H9 (cell line): ENCODE data around the gene ARPIN. TPM values are rescaled to one million over a fixed set of nuclear protein-coding genes. Genes with fewer than 3 reads are reported as not detected.

Source experiments
- DNase-seq: peaks from one replicate; pipeline ENCODE4 v3.0.0-alpha.2; 2017
- H2AFZ ChIP-seq: one replicate; pipeline ENCODE4 v1.6.1; 2013; ENCODE audit warnings: mild to moderate bottlenecking, low read length, control low read depth, moderate library complexity
- H2AK5ac ChIP-seq: 2 replicates; pipeline ENCODE4 v1.6.1; 2013; ENCODE audit warnings: low read length, control low read depth, mixed read lengths; ENCODE audit not compliant: insufficient read length
- H2BK120ac ChIP-seq: one replicate; pipeline ENCODE4 v1.6.1; 2013; ENCODE audit warnings: low read depth, mild to moderate bottlenecking, low read length, control low read depth, inconsistent platforms; ENCODE audit not compliant: poor library complexity, severe bottlenecking
- H2BK12ac ChIP-seq: 2 replicates; pipeline ENCODE4 v1.6.1; 2013; ENCODE audit warnings: low read length, control low read depth, mixed read lengths, low read depth; ENCODE audit not compliant: insufficient read length
- H2BK15ac ChIP-seq: 2 replicates; pipeline ENCODE4 v1.6.1; 2013; ENCODE audit warnings: low read depth, low read length, control low read depth
- H2BK20ac ChIP-seq: one replicate; pipeline ENCODE4 v1.6.1; 2013; ENCODE audit warnings: low read depth, mild to moderate bottlenecking, low read length, control low read depth, inconsistent platforms; ENCODE audit not compliant: poor library complexity, severe bottlenecking
- H2BK5ac ChIP-seq: 2 replicates; pipeline ENCODE4 v1.6.1; 2013; ENCODE audit warnings: low read length, control low read depth, mixed read lengths; ENCODE audit not compliant: insufficient read length
- H3K14ac ChIP-seq: 2 replicates; pipeline ENCODE4 v1.6.1; 2013; ENCODE audit warnings: low read length, control low read depth; ENCODE audit not compliant: insufficient read depth
- H3K18ac ChIP-seq: 2 replicates; pipeline ENCODE4 v1.6.1; 2013; ENCODE audit warnings: low read depth, mild to moderate bottlenecking, mixed read lengths, low read length, control low read depth; ENCODE audit not compliant: insufficient read length
- H3K23ac ChIP-seq: 2 replicates; pipeline ENCODE4 v1.6.1; 2013; ENCODE audit warnings: low read length, control low read depth, mixed read lengths, low read depth; ENCODE audit not compliant: insufficient read length
- H3K23me2 ChIP-seq: 2 replicates; pipeline ENCODE4 v1.6.1; 2013; ENCODE audit warnings: low read depth, mild to moderate bottlenecking, mixed read lengths, low read length, control low read depth; ENCODE audit not compliant: insufficient read length, poor library complexity, severe bottlenecking
- H3K27ac ChIP-seq: 2 replicates; pipeline ENCODE4 v1.5.1; 2013; ENCODE audit warnings: low read length, control low read depth, mixed read lengths, low read depth; ENCODE audit not compliant: insufficient read length
- H3K27me3 ChIP-seq: 2 replicates; pipeline ENCODE4 v1.6.1; 2013; ENCODE audit warnings: low read length, control low read depth, inconsistent platforms; ENCODE audit not compliant: insufficient read depth
- H3K4ac ChIP-seq: 2 replicates; pipeline ENCODE4 v1.6.1; 2013; ENCODE audit warnings: low read depth, mild to moderate bottlenecking, control low read depth, inconsistent platforms, low read length, moderate library complexity
- H3K4me1 ChIP-seq: 2 replicates; pipeline ENCODE4 v1.6.1; 2013; ENCODE audit warnings: low read length, control low read depth, inconsistent platforms; ENCODE audit not compliant: insufficient read depth
- H3K4me2 ChIP-seq: 2 replicates; pipeline ENCODE4 v1.6.1; 2013; ENCODE audit warnings: low read length, control low read depth, mixed read lengths; ENCODE audit not compliant: insufficient read length, insufficient read depth
- H3K56ac ChIP-seq: 2 replicates; pipeline ENCODE4 v1.6.1; 2013; ENCODE audit warnings: low read depth, mild to moderate bottlenecking, mixed read lengths, low read length, control low read depth; ENCODE audit not compliant: insufficient read length
- H3K79me1 ChIP-seq: 2 replicates; pipeline ENCODE4 v1.6.1; 2013; ENCODE audit warnings: low read depth, mild to moderate bottlenecking, moderate library complexity, low read length, control low read depth, inconsistent platforms; ENCODE audit not compliant: insufficient read depth, poor library complexity, severe bottlenecking
- H3K79me2 ChIP-seq: 2 replicates; pipeline ENCODE4 v1.6.1; 2013; ENCODE audit warnings: low read length, control low read depth, inconsistent platforms; ENCODE audit not compliant: insufficient read depth
- H3K9ac ChIP-seq: 2 replicates; pipeline ENCODE4 v1.6.1; 2013; ENCODE audit warnings: low read length, control low read depth, mixed read lengths; ENCODE audit not compliant: insufficient read length; ENCODE audit errors: extremely low read depth
- H3K9me3 ChIP-seq: one replicate; pipeline ENCODE4 v1.6.1; 2013; ENCODE audit warnings: low read depth, low read length, inconsistent platforms; ENCODE audit not compliant: control insufficient read depth
- H3T11ph ChIP-seq: one replicate; pipeline ENCODE4 v1.6.1; 2013; ENCODE audit warnings: mild to moderate bottlenecking, low read length, control low read depth, inconsistent platforms
- H4K20me1 ChIP-seq: one replicate; pipeline ENCODE4 v1.6.1; 2013; ENCODE audit not compliant: control insufficient read depth, insufficient read length, insufficient read depth
- H4K5ac ChIP-seq: 2 replicates; pipeline ENCODE4 v1.6.1; 2013; ENCODE audit warnings: low read depth, mild to moderate bottlenecking, mixed read lengths, low read length, control low read depth; ENCODE audit not compliant: insufficient read length
- H4K8ac ChIP-seq: replicated peaks from 2 replicates; pipeline ENCODE4 v1.6.1; 2013; ENCODE audit warnings: low read length, control low read depth, mixed read lengths, low read depth; ENCODE audit not compliant: insufficient read length
- H4K91ac ChIP-seq: 2 replicates; pipeline ENCODE4 v1.6.1; 2013; ENCODE audit warnings: low read depth, mild to moderate bottlenecking, moderate library complexity, mixed read lengths, low read length, control low read depth; ENCODE audit not compliant: insufficient read length
- H3K27ac Mint-ChIP-seq, 3 experiments: 2 replicates in 2 of 3; 3 replicates in 1 of 3; pipeline ENCODE4 v1.8.0; 2020 to 2021; ENCODE audit warnings: mixed read lengths in 3 of 3, mild to moderate bottlenecking in 1 of 3, moderate library complexity in 1 of 3
- H3K27me3 Mint-ChIP-seq: 2 replicates; pipeline ENCODE4 v1.8.0; 2021; ENCODE audit warnings: low read depth, mild to moderate bottlenecking, moderate library complexity, mixed read lengths
- H3K36me3 Mint-ChIP-seq, 3 experiments: 2 replicates in 2 of 3; 3 replicates in 1 of 3; pipeline ENCODE4 v1.8.0; 2020 to 2021; ENCODE audit warnings: low read depth in 3 of 3, mixed read lengths in 3 of 3; ENCODE audit not compliant: insufficient read depth in 1 of 3
- H3K4me1 Mint-ChIP-seq, 2 experiments: 2 replicates each; pipeline ENCODE4 v1.8.0; 2020; ENCODE audit warnings: mixed read lengths in 2 of 2
- H3K4me3 Mint-ChIP-seq, 2 experiments: 2 replicates in 1 of 2; 3 replicates in 1 of 2; pipeline ENCODE4 v1.8.0; 2020 to 2021; ENCODE audit warnings: mild to moderate bottlenecking in 2 of 2, mixed read lengths in 2 of 2, moderate library complexity in 1 of 2
- H3K9me3 Mint-ChIP-seq, 2 experiments: 2 replicates in 1 of 2; 3 replicates in 1 of 2; pipeline ENCODE4 v1.8.0; 2020; ENCODE audit warnings: mild to moderate bottlenecking in 2 of 2, mixed read lengths in 2 of 2, moderate library complexity in 1 of 2
- CTCF ChIP-seq: fragments of 200-600 bp; sonication (generic); conservative IDR thresholded peaks from 3 replicates; pipeline ENCODE4 v1.8.0; 2021; ENCODE audit warnings: antibody characterized with exemption, mild to moderate bottlenecking
- total RNA-seq: library from RNA; stranded (reverse); gene quantifications from 2 replicates; pipeline ENCODE4 v1.2.1, GENCODE V29; 2021

ARPIN gene
- total RNA-seq, 1 experiment from 2014 or later, result 6.4 TPM

GRCh38 chr15:89863918-89864317, 48.8 kb downstream of the ARPIN start:
- Histone ChIP-seq H2AK5ac (no peak overlapping the region), H3K23me2 (no peaks in the 10 kb centered on the region), H3K27me3 (no peaks in the 10 kb centered on the region), H2BK5ac (no peak overlapping the region), H3K9me3 (no peaks in the 10 kb centered on the region), H3K27ac (no peak overlapping the region), H2BK120ac (no peak overlapping the region), H4K5ac (no peak overlapping the region), H4K20me1 (no peaks in the 10 kb centered on the region), H3K4ac (no peak overlapping the region), H3T11ph (no peak overlapping the region), H3K23ac (no peak overlapping the region), H4K91ac (no peak overlapping the region), H3K14ac (no peak overlapping the region), H2BK15ac (no peak overlapping the region), H3K4me1 (no peaks in the 10 kb centered on the region), H3K9ac (no peak overlapping the region), H2BK20ac (no peak overlapping the region), H3K56ac (no peak overlapping the region), H3K18ac (no peak overlapping the region), H3K79me1 (no peaks in the 10 kb centered on the region), H3K79me2 (no peaks in the 10 kb centered on the region), H4K8ac (no peak overlapping the region), H2AFZ (no peak overlapping the region), H3K4me2 (no peak overlapping the region), H2BK12ac (no peak overlapping the region)
- H3K4me1 Mint-ChIP-seq, result no peaks in the 10 kb centered on the region
- DNase-seq, result no peak
- peaks cover 6 to 26% (median 18%) of the 10 kb centered on the region in 3 experiments; a peak in 6 of 7 replicates for H3K36me3 Mint-ChIP-seq
- no peak for TF ChIP-seq CTCF
- H3K4me3 Mint-ChIP-seq, result no peak overlapping the region
- peaks cover 0 to 2% of the 10 kb centered on the region in 2 experiments; a peak in 3 of 5 replicates for H3K9me3 Mint-ChIP-seq
- no peaks in the 10 kb centered on the region for H3K27me3 Mint-ChIP-seq
- H3K27ac Mint-ChIP-seq, result no peak overlapping the region
